Mammary epithelial cell (primary cell): ENCODE results near the gene NAT14.

ENCODE experiments used
- CTCF ChIP-seq, 2 donors: IDR thresholded peaks in 1 of 2; conservative IDR thresholded peaks in 1 of 2; 2 replicates each; pipeline ENCODE4 v1.5.1; 2011 to 2012; ENCODE audit warnings: inconsistent platforms in 2 of 2, low read length in 2 of 2, mild to moderate bottlenecking in 2 of 2, control low read depth in 1 of 2, low read depth in 1 of 2; ENCODE audit not compliant: insufficient read depth in 1 of 2; ENCODE audit errors: extremely low read depth in 1 of 2
- EZH2 ChIP-seq: IDR thresholded peaks from 2 replicates; pipeline ENCODE4 v1.6.1; 2012; ENCODE audit warnings: low read length, inconsistent platforms, borderline replicate concordance

GRCh38 chr19:55443824-55444480 is 41.0 kb upstream of the NAT14 start:
- TF ChIP-seq CTCF (conservative IDR thresholded peaks at IDR 0.05 in 1 of 2, IDR thresholded peaks at IDR 0.05 in 1 of 2; ENCODE audit: extremely low read depth in 1 of 2, insufficient read depth in 1 of 2, low read depth in 1 of 2, low read length in 2 of 2) = no peak
- peak; percentile 81 for TF ChIP-seq EZH2
